Measurements from ENCODE around the gene MYO18B. TPM values are rescaled to one million over a fixed set of nuclear protein-coding genes. Genes with fewer than 3 reads are reported as not detected.

MYO18B gene
- total RNA-seq, 1 donor from 2014 or later, result 12.0 TPM

DNA sequence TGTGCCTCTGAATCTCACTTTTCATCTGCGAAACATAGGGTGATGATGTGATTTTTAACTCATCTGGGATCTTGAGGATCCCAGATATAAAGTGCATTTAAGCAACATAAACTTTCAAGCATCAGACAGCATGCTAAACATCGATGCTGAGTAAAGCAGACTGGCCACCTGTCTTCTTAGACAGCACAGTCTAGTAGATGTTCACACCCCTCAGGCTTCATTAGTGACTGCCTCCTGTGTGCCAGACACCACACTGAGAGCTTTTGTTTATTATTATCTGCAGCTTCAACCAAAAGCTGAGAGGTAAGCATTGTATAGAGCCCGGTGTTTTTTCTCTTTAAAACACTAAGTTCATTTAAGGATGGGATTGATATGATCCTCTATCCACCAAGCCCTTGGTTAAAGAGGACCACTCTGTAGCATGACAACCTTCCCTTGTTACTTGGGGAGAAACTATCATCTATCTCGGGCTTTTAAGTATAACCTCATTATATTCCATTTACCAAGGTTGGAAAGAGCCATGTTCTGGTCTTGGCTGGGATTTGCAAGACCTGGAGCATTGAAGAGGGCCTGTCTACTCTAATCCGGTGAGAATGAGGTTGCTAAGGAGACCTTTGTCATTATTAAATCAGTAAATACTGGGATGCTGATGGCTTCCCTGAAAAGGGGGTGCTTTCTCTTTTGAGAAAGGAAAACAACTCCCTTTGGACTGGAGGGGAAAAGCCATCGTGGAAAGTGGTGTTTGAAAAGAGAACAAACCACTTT is 313.0 kb downstream of the MYO18B start:
- intact Hi-C loops (cut with DNase I), result no loop called here
- no peak for DNase-seq (ENCODE audit: low spot score in 2 of 2)
- Histone ChIP-seq H3K27me3 (no peaks in the 10 kb centered on the region), H3K4me1 (no peaks in the 10 kb centered on the region), H3K27ac (no peak overlapping the region), H3K36me3 (no peaks in the 10 kb centered on the region), H3K4me3 (no peak overlapping the region), H3K9me3 (no peaks in the 10 kb centered on the region)
- TF ChIP-seq, protein P1, sequence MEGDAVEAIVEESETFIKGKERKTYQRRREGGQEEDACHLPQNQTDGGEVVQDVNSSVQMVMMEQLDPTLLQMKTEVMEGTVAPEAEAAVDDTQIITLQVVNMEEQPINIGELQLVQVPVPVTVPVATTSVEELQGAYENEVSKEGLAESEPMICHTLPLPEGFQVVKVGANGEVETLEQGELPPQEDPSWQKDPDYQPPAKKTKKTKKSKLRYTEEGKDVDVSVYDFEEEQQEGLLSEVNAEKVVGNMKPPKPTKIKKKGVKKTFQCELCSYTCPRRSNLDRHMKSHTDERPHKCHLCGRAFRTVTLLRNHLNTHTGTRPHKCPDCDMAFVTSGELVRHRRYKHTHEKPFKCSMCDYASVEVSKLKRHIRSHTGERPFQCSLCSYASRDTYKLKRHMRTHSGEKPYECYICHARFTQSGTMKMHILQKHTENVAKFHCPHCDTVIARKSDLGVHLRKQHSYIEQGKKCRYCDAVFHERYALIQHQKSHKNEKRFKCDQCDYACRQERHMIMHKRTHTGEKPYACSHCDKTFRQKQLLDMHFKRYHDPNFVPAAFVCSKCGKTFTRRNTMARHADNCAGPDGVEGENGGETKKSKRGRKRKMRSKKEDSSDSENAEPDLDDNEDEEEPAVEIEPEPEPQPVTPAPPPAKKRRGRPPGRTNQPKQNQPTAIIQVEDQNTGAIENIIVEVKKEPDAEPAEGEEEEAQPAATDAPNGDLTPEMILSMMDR (IDR thresholded peaks at IDR 0.05), result no peak

GRCh38 chr22:26055693-26056092 is 313.7 kb downstream of the MYO18B start:
- Histone ChIP-seq H3K36me3 (no peaks in the 10 kb centered on the region), H3K9me3 (no peaks in the 10 kb centered on the region), H3K27ac (no peak overlapping the region), H3K27me3 (no peaks in the 10 kb centered on the region), H3K4me1 (no peaks in the 10 kb centered on the region), H3K4me3 (no peak overlapping the region)
- TF ChIP-seq, protein P1 (IDR thresholded peaks at IDR 0.05), result no peak
- intact Hi-C loops (cut with DNase I), result no loop called here
- no peak for DNase-seq (ENCODE audit: low spot score in 2 of 2)

DNA sequence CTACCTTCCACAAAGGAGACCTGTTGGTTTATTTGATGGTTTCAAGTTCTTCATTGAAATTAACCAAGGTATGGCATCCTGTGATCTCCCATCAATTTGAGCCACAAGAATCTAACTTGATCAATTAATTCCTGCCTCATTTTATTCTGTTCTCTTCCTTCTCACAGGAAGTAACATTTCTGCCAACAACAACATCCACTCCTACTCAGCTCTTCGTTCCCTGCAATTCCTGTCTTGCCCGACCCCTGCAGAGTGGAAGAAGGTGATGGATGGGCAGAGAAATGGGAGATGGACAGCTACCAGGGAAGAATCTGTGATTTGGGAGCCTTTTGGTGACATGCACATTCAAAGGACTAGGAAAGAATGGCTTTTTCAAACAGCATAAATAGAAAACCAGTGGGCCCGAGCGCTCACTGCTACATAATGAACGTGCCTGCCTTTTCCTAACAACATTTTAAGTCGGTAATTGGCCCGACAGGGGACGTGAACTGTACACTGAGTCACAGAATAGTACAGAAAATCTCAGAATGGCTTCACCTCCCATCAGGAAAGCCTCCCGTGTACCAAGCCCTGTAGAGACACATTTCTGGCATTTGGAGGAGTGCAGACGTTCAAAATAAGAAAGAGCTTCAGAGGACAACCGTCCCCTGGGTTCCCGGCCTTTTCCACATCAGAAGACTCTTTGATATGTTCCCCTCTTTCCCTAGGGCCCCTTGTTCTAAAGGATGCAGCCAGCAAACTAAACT is 314.6 kb downstream of the MYO18B start:
- Histone ChIP-seq H3K27ac (no peak overlapping the region), H3K4me1 (no peaks in the 10 kb centered on the region), H3K4me3 (no peak overlapping the region), H3K36me3 (no peaks in the 10 kb centered on the region), H3K9me3 (no peaks in the 10 kb centered on the region), H3K27me3 (no peaks in the 10 kb centered on the region)
- TF ChIP-seq, protein P1 (IDR thresholded peaks at IDR 0.05), result no peak
- intact Hi-C loops (cut with DNase I), result no loop called here
- no peak for DNase-seq (ENCODE audit: low spot score in 2 of 2)

GRCh38 chr22:26057731-26058130 is 315.7 kb downstream of the MYO18B start:
- no peak for DNase-seq (ENCODE audit: low spot score in 2 of 2)
- intact Hi-C loops (cut with DNase I), result no loop called here
- Histone ChIP-seq H3K4me3 (no peak overlapping the region), H3K36me3 (no peaks in the 10 kb centered on the region), H3K27me3 (no peaks in the 10 kb centered on the region), H3K27ac (no peak overlapping the region), H3K9me3 (no peaks in the 10 kb centered on the region), H3K4me1 (no peaks in the 10 kb centered on the region)
- TF ChIP-seq, protein P1 (IDR thresholded peaks at IDR 0.05), result no peak

DNA sequence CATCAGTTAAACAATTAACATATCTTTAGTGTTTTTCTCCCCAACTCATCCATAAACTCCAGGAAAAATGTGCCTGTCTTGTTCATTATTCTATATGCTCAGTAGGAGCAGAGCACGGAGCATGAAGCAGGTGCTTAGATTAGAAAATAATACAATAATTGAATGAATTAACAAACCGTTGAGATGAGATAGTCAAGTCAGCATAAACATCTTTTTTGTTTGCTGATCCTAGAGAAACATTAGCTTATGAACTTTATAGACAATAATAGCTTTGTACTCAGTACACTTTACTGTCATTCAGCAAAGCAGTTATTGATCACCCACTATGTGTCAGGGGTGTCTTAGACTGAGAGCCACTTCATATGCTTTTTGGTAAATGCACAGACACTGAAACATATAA is 322.1 kb downstream of the MYO18B start:
- Histone ChIP-seq H3K36me3 (no peaks in the 10 kb centered on the region), H3K27me3 (no peaks in the 10 kb centered on the region), H3K4me3 (no peak overlapping the region), H3K9me3 (no peaks in the 10 kb centered on the region), H3K27ac (no peak overlapping the region), H3K4me1 (no peaks in the 10 kb centered on the region)
- TF ChIP-seq, protein P1 (IDR thresholded peaks at IDR 0.05), result no peak
- DNase-seq (ENCODE audit: low spot score in 2 of 2), result no peak
- intact Hi-C loops (cut with DNase I), result no loop called here

All from ascending aorta (tissue), 2 donors.